ENCODE data around the gene CKAP5.

CKAP5 gene

DNA sequence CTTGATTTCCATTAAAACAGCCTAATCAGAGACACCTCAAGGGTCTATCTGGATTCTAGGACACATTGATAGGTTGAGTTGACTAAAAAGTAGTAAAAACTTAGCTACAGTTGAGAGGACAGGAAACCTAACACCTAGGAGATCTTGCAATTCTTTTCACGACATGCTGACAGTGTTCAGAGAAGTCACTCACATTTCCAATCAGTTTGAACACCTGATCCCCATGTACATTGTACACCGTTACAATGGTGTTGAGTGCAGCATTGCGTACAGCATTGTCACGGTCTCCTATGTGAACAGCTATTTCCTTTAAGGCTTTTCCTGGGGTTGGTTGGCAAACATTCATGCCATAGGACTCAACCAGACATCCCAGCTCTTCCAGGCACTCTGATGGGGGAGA is 84.3 kb downstream of the CKAP5 start:
- Histone ChIP-seq H3K4me2 (ENCODE audit: low read length) (no peak overlapping the region), H3K36me3 (ENCODE audit: insufficient read depth, low read length) (peaks cover 86% of the 10 kb centered on the region), H3K4me3 (ENCODE audit: low read length) (no peak overlapping the region), H3K9me3 (replicated peaks; ENCODE audit: low read length) (no peaks in the 10 kb centered on the region), H3K27me3 (ENCODE audit: control insufficient read depth, insufficient read depth, low read length) (no peaks in the 10 kb centered on the region), H3K9ac (ENCODE audit: low read depth, low read length) (no peak overlapping the region), H3K4me1 (ENCODE audit: control insufficient read depth, insufficient read depth, low read length) (no peaks in the 10 kb centered on the region)

- no peaks in the 10 kb centered on the region for H3K9me3 ChIP-seq (replicated peaks; ENCODE audit: low read length)
- no peaks in the 10 kb centered on the region for H3K4me1 ChIP-seq (ENCODE audit: control insufficient read depth, insufficient read depth, low read length)
- H3K4me2 ChIP-seq (ENCODE audit: low read length): no peak overlapping the region
- no peak overlapping the region for H3K4me3 ChIP-seq (ENCODE audit: low read length)
- H3K36me3 ChIP-seq (ENCODE audit: insufficient read depth, low read length): peaks cover 83% of the 10 kb centered on the region
- no peaks in the 10 kb centered on the region for H3K27me3 ChIP-seq (ENCODE audit: control insufficient read depth, insufficient read depth, low read length)
- H3K9ac ChIP-seq (ENCODE audit: low read depth, low read length): no peak overlapping the region
Measured at GRCh38 chr11:46760429-46761128, 85.5 kb downstream of the CKAP5 start.

DNA sequence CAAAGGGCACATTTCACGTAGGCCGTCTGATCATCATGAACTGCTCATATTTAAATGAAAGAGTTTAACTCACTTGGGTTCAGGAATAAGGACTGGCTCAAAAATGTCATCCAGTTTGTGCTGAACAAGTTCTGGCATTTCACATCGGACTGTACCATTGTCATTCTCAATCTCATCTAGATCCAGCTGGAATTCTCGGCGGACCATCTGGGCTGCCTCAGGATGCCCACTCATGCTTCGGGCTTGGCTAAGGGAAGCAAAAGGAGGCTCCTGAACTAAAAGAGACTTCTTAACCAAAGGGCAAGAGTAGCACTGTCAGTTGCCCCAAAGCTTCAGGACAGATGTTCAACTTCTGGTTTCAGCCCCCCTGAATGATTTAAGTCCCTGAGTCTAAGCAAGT is 86.9 kb downstream of the CKAP5 start:
- H3K36me3 ChIP-seq (ENCODE audit: insufficient read depth, low read length): peaks cover 86% of the 10 kb centered on the region
- no peaks in the 10 kb centered on the region for H3K4me1 ChIP-seq (ENCODE audit: control insufficient read depth, insufficient read depth, low read length)
- no peak overlapping the region for H3K4me2 ChIP-seq (ENCODE audit: low read length)
- H3K4me3 ChIP-seq (ENCODE audit: low read length): no peak overlapping the region
- no peak overlapping the region for H3K9ac ChIP-seq (ENCODE audit: low read depth, low read length)
- no peaks in the 10 kb centered on the region for H3K9me3 ChIP-seq (replicated peaks; ENCODE audit: low read length)
- H3K27me3 ChIP-seq (ENCODE audit: control insufficient read depth, insufficient read depth, low read length): no peaks in the 10 kb centered on the region

DNA sequence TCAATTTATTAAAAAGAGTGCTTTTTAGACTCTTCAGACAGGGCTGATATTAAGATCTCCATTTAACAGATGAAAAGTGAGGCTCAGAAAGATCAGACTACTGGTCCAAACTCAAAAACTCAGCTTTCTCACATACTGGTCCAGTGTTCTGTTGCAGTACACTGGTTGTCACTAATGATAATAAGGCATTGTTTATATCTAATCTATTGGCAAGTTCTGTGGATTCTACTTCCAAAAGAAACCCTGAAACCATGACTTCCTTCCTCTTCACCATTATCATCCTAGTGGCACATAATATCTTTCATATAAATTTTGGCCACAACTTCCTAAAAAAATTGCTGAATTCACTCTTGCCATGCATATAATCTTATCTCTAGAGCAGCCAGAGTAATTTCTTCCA is 90.1 kb downstream of the CKAP5 start:
- Histone ChIP-seq H3K9ac (ENCODE audit: low read depth, low read length) (no peak overlapping the region), H3K4me2 (ENCODE audit: low read length) (no peak overlapping the region), H3K9me3 (replicated peaks; ENCODE audit: low read length) (no peaks in the 10 kb centered on the region), H3K27me3 (ENCODE audit: control insufficient read depth, insufficient read depth, low read length) (no peaks in the 10 kb centered on the region), H3K4me1 (ENCODE audit: control insufficient read depth, insufficient read depth, low read length) (no peaks in the 10 kb centered on the region), H3K4me3 (ENCODE audit: low read length) (no peak overlapping the region), H3K36me3 (ENCODE audit: insufficient read depth, low read length) (peaks cover 78% of the 10 kb centered on the region)

DNA sequence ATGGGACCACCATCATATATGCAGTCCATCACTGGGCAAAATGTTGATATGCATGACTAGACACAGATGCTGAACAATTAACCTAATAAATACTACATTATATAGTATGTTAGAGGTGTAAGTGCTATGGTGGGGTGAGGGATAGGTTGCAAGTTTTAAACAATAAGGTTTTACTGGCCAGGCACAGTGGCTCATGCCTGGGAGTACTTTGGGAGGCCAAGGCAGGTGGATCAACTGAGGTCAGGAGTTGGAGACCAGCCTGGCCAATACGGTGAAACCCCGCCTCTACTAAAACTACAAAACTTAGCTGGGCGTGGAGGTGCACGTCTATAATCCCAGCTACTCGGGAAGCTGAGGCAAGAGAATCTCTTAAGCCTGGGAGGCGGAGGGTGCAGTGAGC is 98.9 kb downstream of the CKAP5 start:
- Histone ChIP-seq H3K9me3 (replicated peaks; ENCODE audit: low read length) (no peaks in the 10 kb centered on the region), H3K36me3 (ENCODE audit: insufficient read depth, low read length) (peaks cover 84% of the 10 kb centered on the region), H3K27me3 (ENCODE audit: control insufficient read depth, insufficient read depth, low read length) (no peaks in the 10 kb centered on the region)

GRCh38 chr11:46745995-46746394 is 100.1 kb downstream of the CKAP5 start:
- Histone ChIP-seq H3K36me3 (ENCODE audit: insufficient read depth, low read length) (peaks cover 86% of the 10 kb centered on the region), H3K9ac (ENCODE audit: low read depth, low read length) (no peak overlapping the region), H3K4me1 (ENCODE audit: control insufficient read depth, insufficient read depth, low read length) (no peaks in the 10 kb centered on the region), H3K4me2 (ENCODE audit: low read length) (no peak overlapping the region), H3K9me3 (replicated peaks; ENCODE audit: low read length) (no peaks in the 10 kb centered on the region), H3K4me3 (ENCODE audit: low read length) (no peak overlapping the region), H3K27me3 (ENCODE audit: control insufficient read depth, insufficient read depth, low read length) (no peaks in the 10 kb centered on the region)

More for the DNA sequence above, 98.9 kb downstream of the CKAP5 start:
- H3K4me2 ChIP-seq (ENCODE audit: low read length): no peak overlapping the region
- H3K9ac ChIP-seq (ENCODE audit: low read depth, low read length): no peak overlapping the region
- no peaks in the 10 kb centered on the region for H3K4me1 ChIP-seq (ENCODE audit: control insufficient read depth, insufficient read depth, low read length)
- H3K4me3 ChIP-seq (ENCODE audit: low read length): no peak overlapping the region

DNA sequence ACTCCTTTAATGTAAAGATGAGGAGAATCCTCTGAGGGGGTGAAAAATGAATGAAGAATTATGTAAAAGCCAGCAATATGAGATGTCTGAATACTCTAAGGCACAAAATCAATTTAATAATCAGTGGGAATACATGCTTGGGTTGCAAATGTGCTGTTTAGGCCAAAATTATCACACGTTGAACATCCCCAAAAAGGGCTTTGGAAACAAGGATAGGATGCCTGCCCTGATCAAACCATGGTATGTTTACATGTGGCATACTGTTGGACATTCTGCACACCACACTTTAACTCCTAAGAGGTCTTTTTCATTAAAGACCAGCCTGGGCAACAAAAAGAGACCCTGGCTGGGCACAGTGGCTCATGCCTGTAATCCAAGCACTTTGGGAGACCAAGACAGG is 100.8 kb downstream of the CKAP5 start:
- H3K27me3 ChIP-seq (ENCODE audit: control insufficient read depth, insufficient read depth, low read length): no peaks in the 10 kb centered on the region
- H3K4me1 ChIP-seq (ENCODE audit: control insufficient read depth, insufficient read depth, low read length): no peaks in the 10 kb centered on the region
- no peak overlapping the region for H3K4me3 ChIP-seq (ENCODE audit: low read length)
- no peak overlapping the region for H3K4me2 ChIP-seq (ENCODE audit: low read length)
- H3K9ac ChIP-seq (ENCODE audit: low read depth, low read length): no peak overlapping the region
- H3K36me3 ChIP-seq (ENCODE audit: insufficient read depth, low read length): peaks cover 81% of the 10 kb centered on the region
- H3K9me3 ChIP-seq (replicated peaks; ENCODE audit: low read length): no peaks in the 10 kb centered on the region

DNA sequence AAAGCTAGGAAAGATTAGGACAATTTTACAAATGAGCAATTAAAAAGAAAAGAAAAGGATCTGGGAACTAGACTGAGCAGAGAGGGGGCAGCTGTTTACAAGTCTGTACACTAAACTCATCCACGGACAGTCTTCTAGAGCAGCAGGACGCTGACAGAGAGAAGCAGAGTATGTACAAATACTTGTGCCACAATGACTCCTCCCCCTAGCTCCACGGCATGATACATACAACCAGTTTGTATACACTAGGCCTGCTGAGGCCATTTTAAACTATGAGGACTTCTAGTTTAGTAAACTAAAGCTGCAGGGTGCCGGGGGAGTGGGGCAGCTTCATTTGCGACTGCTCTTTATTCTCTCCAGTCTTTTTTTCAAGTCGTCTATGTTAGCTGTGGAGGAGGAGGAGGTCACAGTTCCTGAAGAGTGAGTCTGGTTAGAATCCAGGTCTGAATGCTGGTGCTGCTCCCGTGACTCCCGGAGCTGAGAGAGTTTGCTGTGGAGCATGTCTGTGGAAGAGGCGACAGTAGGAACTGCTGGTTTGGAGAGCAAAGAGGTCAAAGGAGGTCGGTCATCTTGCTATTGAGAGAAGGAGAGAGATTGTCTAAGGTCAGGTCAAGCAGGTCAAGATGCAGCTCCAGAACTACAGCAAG is 102.3 kb downstream of the CKAP5 start:
- H3K9me3 ChIP-seq (replicated peaks; ENCODE audit: low read length): no peaks in the 10 kb centered on the region
- H3K9ac ChIP-seq (ENCODE audit: low read depth, low read length): no peak overlapping the region
- no peak overlapping the region for H3K4me3 ChIP-seq (ENCODE audit: low read length)
- H3K4me1 ChIP-seq (ENCODE audit: control insufficient read depth, insufficient read depth, low read length): no peaks in the 10 kb centered on the region
- no peak overlapping the region for H3K4me2 ChIP-seq (ENCODE audit: low read length)
- H3K27me3 ChIP-seq (ENCODE audit: control insufficient read depth, insufficient read depth, low read length): no peaks in the 10 kb centered on the region
- H3K36me3 ChIP-seq (ENCODE audit: insufficient read depth, low read length): peaks cover 79% of the 10 kb centered on the region

- Histone ChIP-seq H3K36me3 (ENCODE audit: insufficient read depth, low read length) (peaks cover 76% of the 10 kb centered on the region), H3K4me1 (ENCODE audit: control insufficient read depth, insufficient read depth, low read length) (no peaks in the 10 kb centered on the region), H3K4me2 (ENCODE audit: low read length) (no peak overlapping the region), H3K9me3 (replicated peaks; ENCODE audit: low read length) (no peaks in the 10 kb centered on the region), H3K4me3 (ENCODE audit: low read length) (no peak overlapping the region), H3K9ac (ENCODE audit: low read depth, low read length) (no peak overlapping the region), H3K27me3 (ENCODE audit: control insufficient read depth, insufficient read depth, low read length) (no peaks in the 10 kb centered on the region)
Measured at GRCh38 chr11:46743043-46743442, 103.0 kb downstream of the CKAP5 start.

DNA sequence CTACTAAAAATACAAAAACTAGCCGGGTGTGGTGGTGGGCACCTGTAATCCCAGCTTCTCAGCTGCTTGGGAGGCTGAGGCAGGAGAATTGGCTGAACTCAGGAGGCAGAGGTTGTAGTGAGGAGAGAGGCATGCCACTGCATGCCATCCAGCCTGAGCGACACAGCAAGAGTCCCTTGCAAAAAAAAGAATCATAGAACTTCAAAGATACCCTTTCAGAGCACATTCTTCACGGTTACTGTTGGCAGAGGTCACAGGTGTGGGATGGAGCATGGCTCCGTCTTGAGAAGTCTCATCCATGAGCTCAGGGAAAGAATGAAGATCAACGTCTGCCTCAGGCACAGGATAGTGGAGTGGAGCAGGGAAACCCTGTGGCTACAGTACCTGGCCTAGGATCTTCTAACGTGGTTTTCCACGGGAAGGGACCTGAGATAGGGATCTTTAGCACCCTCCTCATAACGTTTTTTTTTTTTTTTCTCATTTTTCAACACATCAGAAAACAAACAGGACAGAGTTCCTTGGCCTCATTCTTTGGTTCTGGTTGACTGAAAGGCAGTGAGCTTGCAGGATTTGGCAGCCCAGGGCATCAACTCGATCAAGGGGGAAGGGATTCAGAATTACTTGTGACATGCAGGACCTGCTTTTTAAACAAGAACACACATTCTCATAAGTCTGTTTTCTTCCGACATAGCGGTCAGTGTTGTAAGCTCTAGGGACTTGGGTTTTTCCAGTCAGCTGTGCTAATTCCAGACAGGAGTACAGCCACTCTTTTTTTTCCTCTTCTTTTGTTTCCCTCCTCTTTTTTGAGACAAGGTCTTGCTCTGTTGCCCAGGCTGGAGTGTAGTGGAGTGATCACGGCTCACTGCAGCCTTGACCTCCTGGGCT is 104.2 kb downstream of the CKAP5 start:
- Histone ChIP-seq H3K36me3 (ENCODE audit: insufficient read depth, low read length) (peaks cover 65% of the 10 kb centered on the region), H3K27me3 (ENCODE audit: control insufficient read depth, insufficient read depth, low read length) (no peaks in the 10 kb centered on the region), H3K4me3 (ENCODE audit: low read length) (no peak overlapping the region), H3K9ac (ENCODE audit: low read depth, low read length) (no peak overlapping the region), H3K9me3 (replicated peaks; ENCODE audit: low read length) (no peaks in the 10 kb centered on the region), H3K4me1 (ENCODE audit: control insufficient read depth, insufficient read depth, low read length) (no peaks in the 10 kb centered on the region), H3K4me2 (ENCODE audit: low read length) (no peak overlapping the region)

DNA sequence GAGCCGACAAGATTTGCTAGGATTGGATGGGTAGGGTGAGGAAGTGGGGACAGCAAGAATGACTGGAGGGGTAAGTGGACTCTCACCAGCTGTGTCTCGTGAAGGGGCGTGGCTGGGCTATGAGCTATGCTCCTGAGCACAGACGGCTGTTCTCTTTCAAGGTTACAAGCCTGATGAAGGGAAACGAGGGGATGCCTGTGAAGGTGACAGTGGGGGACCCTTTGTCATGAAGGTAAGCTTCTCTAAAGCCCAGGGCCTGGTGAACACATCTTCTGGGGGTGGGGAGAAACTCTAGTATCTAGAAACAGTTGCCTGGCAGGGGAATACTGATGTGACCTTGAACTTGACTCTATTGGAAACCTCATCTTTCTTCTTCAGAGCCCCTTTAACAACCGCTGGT is 107.2 kb downstream of the CKAP5 start:
- Histone ChIP-seq H3K4me2 (ENCODE audit: low read length) (no peak overlapping the region), H3K9ac (ENCODE audit: low read depth, low read length) (no peak overlapping the region), H3K27me3 (ENCODE audit: control insufficient read depth, insufficient read depth, low read length) (no peaks in the 10 kb centered on the region), H3K4me3 (ENCODE audit: low read length) (no peak overlapping the region), H3K9me3 (replicated peaks; ENCODE audit: low read length) (no peaks in the 10 kb centered on the region), H3K4me1 (ENCODE audit: control insufficient read depth, insufficient read depth, low read length) (no peaks in the 10 kb centered on the region), H3K36me3 (ENCODE audit: insufficient read depth, low read length) (peaks cover 39% of the 10 kb centered on the region)
